ENCODE data around the gene VWA1.
"Not testable (repeated sequence)": the region's sequence is repeated elsewhere in the genome, so short reads cannot be mapped to it uniquely, and the experiment has no call there.

Gene VWA1

DNA sequence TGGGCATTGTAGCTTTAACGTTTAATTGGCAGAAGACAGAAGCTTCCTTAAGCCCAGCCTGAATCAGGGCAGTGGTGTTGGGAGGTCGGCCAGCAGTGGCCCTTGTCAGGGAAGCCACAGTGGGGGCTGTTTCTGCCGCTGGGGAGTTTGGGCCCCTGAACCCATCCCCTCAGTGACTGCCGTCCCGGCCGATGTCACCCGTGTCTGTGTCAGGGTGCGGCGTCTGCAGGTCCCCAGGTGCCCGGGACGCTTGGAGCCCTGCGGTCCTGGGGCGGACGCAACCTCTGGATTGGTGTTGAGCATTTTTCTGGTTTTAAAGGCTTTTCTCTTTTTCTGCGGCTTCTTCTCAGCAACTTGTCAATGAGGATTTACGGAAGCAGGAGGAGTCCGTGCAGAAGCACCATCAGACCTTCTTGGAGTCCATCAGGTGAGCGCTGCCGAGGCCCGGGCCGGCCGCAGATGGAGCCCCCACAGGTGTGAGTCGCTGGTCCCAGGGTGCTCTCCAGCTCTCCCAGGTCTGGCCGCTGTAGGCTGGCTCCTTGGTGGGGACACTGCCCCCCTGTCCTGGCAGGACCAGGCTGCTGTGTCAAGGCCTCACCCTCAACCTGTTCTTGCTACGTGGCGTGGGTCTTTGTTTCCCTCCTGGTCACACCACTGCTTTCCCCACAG is 16.3 kb downstream of the VWA1 start:
- Mint-ChIP-seq H3K27me3 (no peaks in the 10 kb centered on the region), H3K36me3 (no peaks in the 10 kb centered on the region), H3K27ac (no peak overlapping the region), H3K4me3 (no peak overlapping the region), H3K4me1 (no peaks in the 10 kb centered on the region), H3K9me3 (no peaks in the 10 kb centered on the region)

DNA sequence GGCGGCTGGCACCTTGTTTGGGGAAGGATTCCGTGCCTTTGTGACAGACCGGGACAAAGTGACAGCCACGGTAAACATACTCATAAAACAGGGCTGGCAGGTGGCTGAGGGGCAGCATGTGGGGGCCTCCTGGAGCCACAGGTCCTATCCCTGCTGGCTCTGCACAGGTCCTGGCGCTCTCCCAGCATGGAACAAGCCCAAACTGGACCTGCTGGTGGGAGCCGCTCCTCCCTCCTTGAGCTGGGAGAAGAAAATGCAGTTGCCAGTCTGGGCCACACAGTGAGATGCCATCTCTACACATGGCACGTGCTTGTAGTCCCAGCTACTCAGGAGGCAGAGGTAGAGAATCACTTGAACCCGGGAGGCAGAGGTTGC is 16.9 kb downstream of the VWA1 start:
- not testable (repeated sequence) for H3K36me3 Mint-ChIP-seq, H3K27ac Mint-ChIP-seq, H3K27me3 Mint-ChIP-seq, H3K4me1 Mint-ChIP-seq, H3K9me3 Mint-ChIP-seq, H3K4me3 Mint-ChIP-seq

- H3K9me3 Mint-ChIP-seq, result no peaks in the 10 kb centered on the region
These were observed 17.4 kb downstream of the VWA1 start for GRCh38 chr1:1452882-1453281.

GRCh38 chr1:1454286-1455056 is 19.0 kb downstream of the VWA1 start:
- H3K9me3 Mint-ChIP-seq, H3K27me3 Mint-ChIP-seq, H3K36me3 Mint-ChIP-seq, H3K4me3 Mint-ChIP-seq, H3K4me1 Mint-ChIP-seq, H3K27ac Mint-ChIP-seq: not testable (repeated sequence)

More at GRCh38 chr1:1452882-1453281, 17.4 kb downstream of the VWA1 start:
- Mint-ChIP-seq H3K27me3 (no peaks in the 10 kb centered on the region), H3K4me1 (no peaks in the 10 kb centered on the region), H3K27ac (no peak overlapping the region), H3K4me3 (no peak overlapping the region), H3K36me3 (no peaks in the 10 kb centered on the region)

DNA sequence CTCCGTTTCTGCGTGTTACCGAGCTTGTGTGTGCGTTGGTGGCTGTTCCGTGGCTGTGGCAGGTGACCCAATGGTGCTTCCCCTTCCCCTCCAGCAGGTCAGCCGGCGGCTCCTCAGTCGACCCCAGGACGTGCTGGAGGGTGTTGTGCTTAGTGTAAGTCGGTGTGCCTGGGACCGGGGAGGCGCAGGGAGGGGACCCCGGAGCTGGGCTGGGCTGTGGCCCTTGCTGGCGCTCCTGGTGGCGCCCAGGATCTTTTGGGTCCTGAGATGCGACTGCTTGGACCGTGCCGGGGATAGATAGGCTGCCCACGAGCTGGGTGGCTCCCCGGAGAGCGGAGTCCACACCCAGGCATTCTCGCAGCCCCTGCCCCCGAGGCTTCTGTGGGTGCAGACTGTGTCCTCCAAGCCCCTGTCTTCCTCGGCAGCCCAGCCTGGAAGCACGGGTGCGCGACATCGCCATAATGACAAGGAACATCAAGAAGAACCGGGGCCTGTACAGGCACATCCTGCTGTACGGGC is 19.9 kb downstream of the VWA1 start:
- Mint-ChIP-seq H3K4me1 (no peaks in the 10 kb centered on the region), H3K27me3 (no peaks in the 10 kb centered on the region), H3K4me3 (no peak overlapping the region), H3K27ac (no peak overlapping the region), H3K36me3 (no peaks in the 10 kb centered on the region), H3K9me3 (no peaks in the 10 kb centered on the region)

- not testable (repeated sequence) for H3K4me1 Mint-ChIP-seq, H3K27me3 Mint-ChIP-seq, H3K36me3 Mint-ChIP-seq, H3K27ac Mint-ChIP-seq, H3K9me3 Mint-ChIP-seq, H3K4me3 Mint-ChIP-seq
These were observed 20.4 kb downstream of the VWA1 start for GRCh38 chr1:1455934-1456333.

DNA sequence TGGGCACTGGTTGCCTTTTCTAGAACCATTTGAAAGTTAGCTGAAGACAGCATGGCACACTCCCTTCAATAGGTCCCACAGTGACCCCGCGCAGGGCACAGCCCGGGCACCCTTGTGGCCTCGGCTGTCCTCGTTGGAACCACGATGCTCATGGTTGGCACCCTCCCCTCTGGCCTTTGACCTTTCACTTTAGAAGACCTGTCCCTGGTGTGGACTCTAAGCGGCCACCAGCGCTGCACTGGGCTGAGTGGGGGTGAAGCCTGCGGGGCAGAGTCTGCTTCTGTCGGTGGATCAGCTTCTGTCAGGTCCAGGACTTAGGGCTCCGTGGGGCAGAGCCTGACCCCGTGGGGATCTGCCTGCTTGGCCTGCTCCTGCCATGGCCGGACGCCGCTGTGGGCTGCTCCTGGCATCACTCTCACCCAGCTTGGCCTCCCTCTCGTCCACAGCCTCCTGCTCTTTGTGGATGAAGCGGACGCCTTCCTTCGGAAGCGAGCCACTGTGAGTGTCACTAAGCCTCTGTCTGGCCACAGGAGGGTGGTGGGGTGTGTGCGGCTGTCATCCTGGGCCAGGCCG is 21.3 kb downstream of the VWA1 start:
- H3K36me3 Mint-ChIP-seq, H3K9me3 Mint-ChIP-seq, H3K4me1 Mint-ChIP-seq, H3K27me3 Mint-ChIP-seq, H3K27ac Mint-ChIP-seq, H3K4me3 Mint-ChIP-seq: not testable (repeated sequence)

DNA sequence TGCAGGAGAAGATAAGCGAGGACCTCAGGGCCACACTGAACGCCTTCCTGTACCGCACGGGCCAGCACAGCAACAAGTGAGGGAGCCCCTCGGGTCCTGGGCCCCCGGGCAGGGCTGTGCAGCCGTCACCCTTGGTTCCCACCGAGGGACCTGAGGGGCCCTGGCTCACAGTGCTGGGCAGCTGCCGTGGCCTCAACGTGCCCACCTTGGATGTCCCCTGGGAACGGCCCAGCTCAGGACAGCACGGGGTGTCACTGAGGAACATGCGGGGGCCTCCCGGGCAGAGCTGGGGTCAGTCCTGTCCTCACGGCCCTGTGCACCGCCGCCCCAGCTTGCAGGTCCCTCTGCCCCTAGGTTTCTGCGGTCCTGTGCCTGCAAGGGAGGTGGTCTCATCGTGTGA is 23.7 kb downstream of the VWA1 start:
- not testable (repeated sequence) for H3K4me1 Mint-ChIP-seq, H3K27me3 Mint-ChIP-seq, H3K4me3 Mint-ChIP-seq, H3K27ac Mint-ChIP-seq, H3K36me3 Mint-ChIP-seq, H3K9me3 Mint-ChIP-seq

DNA sequence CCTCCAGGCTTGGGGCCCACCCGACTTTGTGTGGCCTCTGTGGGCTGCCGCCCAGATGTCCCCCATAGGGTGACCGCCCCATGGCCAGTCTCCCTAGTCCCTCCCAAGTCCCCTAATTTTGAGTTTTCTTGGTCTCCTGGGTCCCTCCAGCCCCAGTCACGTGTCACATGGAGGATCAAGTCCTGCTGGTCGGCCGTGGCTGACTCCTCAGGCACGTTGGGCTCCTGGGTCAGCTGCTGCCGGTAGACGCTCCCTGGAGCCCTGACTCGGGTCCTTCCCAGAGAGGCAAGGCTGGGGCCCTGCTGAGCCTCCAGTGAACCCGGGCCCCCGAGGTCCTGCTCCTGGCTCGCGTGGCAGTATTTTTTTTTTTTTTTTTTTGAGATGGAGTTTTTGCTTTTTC is 24.2 kb downstream of the VWA1 start:
- H3K9me3 Mint-ChIP-seq, H3K36me3 Mint-ChIP-seq: not testable (repeated sequence)

GRCh38 chr1:1460540-1461130 is 25.1 kb downstream of the VWA1 start:
- Mint-ChIP-seq H3K36me3 (no peaks in the 10 kb centered on the region), H3K27ac (no peak overlapping the region), H3K9me3 (no peaks in the 10 kb centered on the region), H3K4me1 (no peaks in the 10 kb centered on the region), H3K4me3 (no peak overlapping the region), H3K27me3 (no peaks in the 10 kb centered on the region)

More for the DNA sequence above, 24.2 kb downstream of the VWA1 start:
- not testable (repeated sequence) for H3K4me1 Mint-ChIP-seq, H3K27me3 Mint-ChIP-seq, H3K4me3 Mint-ChIP-seq, H3K27ac Mint-ChIP-seq

GRCh38 chr1:1461721-1462317 is 26.3 kb downstream of the VWA1 start:
- Mint-ChIP-seq H3K36me3 (no peaks in the 10 kb centered on the region), H3K9me3 (no peaks in the 10 kb centered on the region), H3K27ac (peak overlapping the region; percentile 46), H3K4me1 (no peaks in the 10 kb centered on the region), H3K4me3 (no peak overlapping the region), H3K27me3 (no peaks in the 10 kb centered on the region)

- Mint-ChIP-seq H3K27ac (peak overlapping the region; percentile 46), H3K9me3 (no peaks in the 10 kb centered on the region), H3K4me3 (no peak overlapping the region), H3K4me1 (no peaks in the 10 kb centered on the region), H3K27me3 (no peaks in the 10 kb centered on the region), H3K36me3 (no peaks in the 10 kb centered on the region)
These were observed 27.0 kb downstream of the VWA1 start for GRCh38 chr1:1462318-1462966.

DNA sequence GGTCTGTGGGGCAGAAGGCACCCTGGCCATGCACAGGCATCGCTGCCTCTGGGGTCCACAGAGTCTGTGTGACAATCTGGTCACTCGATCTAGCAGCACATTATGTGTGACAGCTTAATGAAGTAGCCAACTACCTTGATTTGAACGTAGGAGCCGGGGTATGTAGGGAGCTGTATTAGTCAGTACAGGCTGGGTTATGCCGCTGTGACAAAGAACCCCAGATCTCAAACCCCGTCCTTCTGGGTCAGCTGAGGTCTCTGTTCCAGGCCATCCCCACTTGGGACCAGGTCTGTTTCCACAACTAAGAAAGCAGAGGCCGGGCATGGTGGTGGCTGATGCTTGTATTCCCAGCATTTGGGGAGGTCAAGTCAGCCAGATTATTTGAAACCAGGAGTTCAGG is 27.8 kb downstream of the VWA1 start:
- no peaks in the 10 kb centered on the region for H3K36me3 Mint-ChIP-seq
- H3K4me3 Mint-ChIP-seq, result no peak overlapping the region
- no peaks in the 10 kb centered on the region for H3K4me1 Mint-ChIP-seq
- H3K27me3 Mint-ChIP-seq, result no peaks in the 10 kb centered on the region
- no peak overlapping the region for H3K27ac Mint-ChIP-seq
- no peaks in the 10 kb centered on the region for H3K9me3 Mint-ChIP-seq

DNA sequence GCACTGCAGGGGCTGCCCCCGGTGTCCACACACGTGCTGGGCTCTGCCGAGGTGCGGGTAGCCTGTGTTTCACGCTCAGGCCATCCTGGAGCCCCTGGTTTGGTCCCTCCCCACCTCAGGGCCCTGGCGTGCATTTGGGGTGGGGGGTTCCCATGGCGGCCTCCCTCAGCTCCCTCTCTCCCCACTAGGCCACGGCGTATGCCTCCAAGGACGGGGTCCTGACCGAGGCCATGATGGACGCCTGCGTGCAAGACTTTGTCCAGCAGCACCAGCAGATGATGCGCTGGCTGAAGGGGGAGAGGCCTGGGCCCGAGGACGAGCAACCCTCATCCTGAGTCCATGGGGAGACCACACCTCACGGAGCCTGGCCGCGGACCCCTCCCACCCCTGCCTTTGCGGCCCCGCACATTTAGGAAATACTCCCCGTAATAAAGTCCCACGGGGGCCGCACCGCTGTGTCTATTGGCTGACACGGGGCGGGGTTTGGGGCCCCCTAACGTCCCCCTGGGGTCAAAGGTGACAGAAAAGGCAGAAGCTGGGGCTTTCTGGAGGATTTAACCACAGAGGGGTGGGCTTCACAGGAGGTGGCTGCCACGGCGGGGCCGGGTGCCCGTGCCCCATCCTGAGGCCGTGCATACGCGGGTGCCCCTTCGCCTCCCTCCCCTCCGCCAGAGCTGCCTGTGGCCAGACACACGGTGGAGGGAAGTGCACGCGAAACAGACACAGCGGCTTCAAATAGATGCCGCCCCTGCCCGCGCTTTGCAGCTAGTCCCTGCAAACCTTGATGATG is 32.9 kb downstream of the VWA1 start:
- not testable (repeated sequence) for H3K36me3 Mint-ChIP-seq, H3K27ac Mint-ChIP-seq, H3K27me3 Mint-ChIP-seq, H3K9me3 Mint-ChIP-seq, H3K4me3 Mint-ChIP-seq
- H3K4me1 Mint-ChIP-seq, result peaks cover 13% of the 10 kb centered on the region

Data from activated naive CD4-positive, alpha-beta T cell treated with anti-CD3 and anti-CD28 coated beads, Interleukin-2, amount 50 U/mL, for 24 hours (primary cell).